ENCODE data around the gene DTWD1. TPM values are rescaled to one million over a fixed set of nuclear protein-coding genes. Genes with fewer than 3 reads are reported as not detected.

The DTWD1 gene
- total RNA-seq, 1 donor from 2014 or later = 25.8 TPM

DNA sequence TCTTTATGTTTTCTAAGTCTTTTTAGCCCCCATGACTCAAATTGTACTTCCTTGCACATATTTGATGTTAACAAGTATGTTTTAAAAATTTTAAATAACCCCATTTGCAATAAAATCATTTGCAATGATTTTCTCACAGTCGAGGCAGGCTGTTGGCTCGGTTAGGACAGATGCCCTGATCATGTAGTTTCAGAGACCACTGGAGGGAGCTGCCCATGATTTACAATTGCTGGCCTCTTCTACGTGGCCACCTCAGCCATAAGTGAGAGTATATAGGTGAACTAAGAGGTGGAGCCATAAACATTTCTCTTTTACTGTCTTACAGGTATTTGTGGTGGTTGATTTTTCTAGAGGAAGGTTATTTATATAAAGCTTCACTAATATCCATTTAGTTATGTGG is 1.7 kb downstream of the DTWD1 start:
- no peak for DNase-seq
- H3K9me3 Mint-ChIP-seq = no peaks in the 10 kb centered on the region
- intact Hi-C loops (cut with micrococcal nuclease) = loop anchor here (5.0 to 10.0 kb wide), 9 partner anchors 335 to 1290 kb away; partner anchors contain the start of genes AP4E1, DUT, GABPB1 and GALK2
- no peaks in the 10 kb centered on the region for H3K27me3 Mint-ChIP-seq
- peaks cover 38% of the 10 kb centered on the region for H3K4me1 Mint-ChIP-seq
- no peak overlapping the region for H3K27ac Mint-ChIP-seq
- peaks cover 28% of the 10 kb centered on the region for H3K36me3 Mint-ChIP-seq (ENCODE audit: low read depth)
- peak overlapping the region; percentile 97 for H3K4me3 Mint-ChIP-seq

DNA sequence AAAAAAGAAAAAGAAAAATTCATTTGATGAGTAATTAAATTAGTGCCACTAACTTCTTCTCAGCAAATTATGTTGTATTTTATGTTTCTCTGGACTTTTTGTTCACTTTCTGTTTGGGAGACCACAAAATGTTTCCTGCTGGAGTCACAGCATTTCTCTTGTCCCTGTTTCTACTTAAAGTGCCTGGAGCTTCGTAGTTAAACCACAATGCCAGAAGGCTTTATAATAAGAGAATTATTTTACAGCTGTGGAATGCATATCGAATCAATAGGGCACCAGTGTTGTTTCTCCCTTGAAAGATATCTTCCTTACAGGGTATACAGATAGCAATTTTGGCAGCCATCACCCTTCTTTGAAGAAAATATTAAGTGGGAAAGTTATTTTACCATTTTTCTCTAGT is 3.2 kb downstream of the DTWD1 start:
- Mint-ChIP-seq H3K27me3 (no peaks in the 10 kb centered on the region), H3K4me1 (peaks cover 35% of the 10 kb centered on the region), H3K9me3 (no peaks in the 10 kb centered on the region), H3K4me3 (peak overlapping the region; percentile 59), H3K27ac (peak overlapping the region; percentile 34), H3K36me3 (ENCODE audit: low read depth) (peaks cover 31% of the 10 kb centered on the region)
- intact Hi-C loops (cut with micrococcal nuclease) = loop anchor here (5.0 to 10.0 kb wide), 9 partner anchors 337 to 1292 kb away; partner anchors contain the start of genes AP4E1, DUT, GABPB1 and GALK2
- no peak for DNase-seq

DNA sequence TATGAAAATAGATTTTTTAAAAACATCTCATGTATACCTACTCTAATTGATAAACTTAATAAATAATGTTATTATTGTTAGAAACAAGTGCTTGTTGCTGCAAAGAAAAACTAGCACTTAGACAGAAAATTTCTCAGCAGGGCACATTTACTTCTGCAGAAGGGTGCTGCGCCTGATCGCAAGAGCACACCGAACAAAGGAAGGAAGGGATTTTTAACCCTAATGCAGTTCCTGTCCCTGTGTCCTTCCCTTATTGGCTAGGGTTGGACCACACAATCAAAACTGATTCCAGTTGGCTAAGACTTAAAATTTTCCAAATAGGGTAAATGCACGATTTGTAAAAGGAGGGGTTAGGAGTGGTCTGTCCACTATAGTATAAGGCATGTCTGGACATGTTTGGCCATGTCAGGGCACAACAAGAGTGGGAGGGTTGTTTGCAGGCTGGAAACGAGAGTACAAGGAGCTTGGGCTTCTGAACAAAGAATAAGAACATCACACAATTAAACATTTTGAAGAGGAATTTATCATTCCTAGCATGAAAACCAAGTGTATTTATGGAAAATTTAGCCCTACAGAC is 4.7 kb downstream of the DTWD1 start:
- Mint-ChIP-seq H3K27me3 (no peaks in the 10 kb centered on the region), H3K9me3 (no peaks in the 10 kb centered on the region), H3K36me3 (ENCODE audit: low read depth) (peaks cover 34% of the 10 kb centered on the region), H3K4me1 (peaks cover 28% of the 10 kb centered on the region), H3K4me3 (no peak overlapping the region), H3K27ac (no peak overlapping the region)
- intact Hi-C loops (cut with micrococcal nuclease) = loop anchor here (10.0 kb wide), 1 partner anchor 1139 kb away; the partner anchor contains the start of gene SPPL2A
- no peak for DNase-seq

DNA sequence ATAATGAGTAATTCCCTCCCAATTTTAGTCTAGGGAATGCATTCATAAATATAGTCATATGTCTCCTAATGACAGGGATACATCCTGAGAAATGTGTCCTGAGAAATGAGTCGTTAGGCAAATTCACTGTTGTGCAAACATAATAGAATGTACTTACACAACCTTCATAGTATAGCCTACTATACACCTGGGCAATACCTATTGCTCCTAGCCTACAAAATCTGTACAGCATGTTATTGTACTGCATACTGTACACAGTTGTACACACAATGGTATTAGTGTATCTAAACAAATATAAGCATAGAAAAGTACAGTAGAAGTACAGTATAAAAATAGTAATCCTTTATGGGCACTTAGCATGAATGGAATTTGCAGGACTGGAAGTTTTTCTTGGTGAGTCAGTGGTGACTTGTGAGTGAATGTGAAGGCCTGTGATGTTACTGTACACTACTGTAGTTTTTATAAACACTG is 6.6 kb downstream of the DTWD1 start:
- Mint-ChIP-seq H3K27ac (no peak overlapping the region), H3K4me1 (peaks cover 18% of the 10 kb centered on the region), H3K36me3 (ENCODE audit: low read depth) (peaks cover 32% of the 10 kb centered on the region), H3K9me3 (no peaks in the 10 kb centered on the region), H3K27me3 (no peaks in the 10 kb centered on the region), H3K4me3 (no peak overlapping the region)
- intact Hi-C loops (cut with micrococcal nuclease) = loop anchor here (10.0 kb wide), 1 partner anchor 1137 kb away; the partner anchor contains the start of gene SPPL2A
- DNase-seq = no peak

GRCh38 chr15:49628379-49628778 is 7.5 kb downstream of the DTWD1 start:
- Mint-ChIP-seq H3K36me3 (ENCODE audit: low read depth) (peaks cover 32% of the 10 kb centered on the region), H3K27ac (no peak overlapping the region), H3K4me3 (no peak overlapping the region), H3K4me1 (peaks cover 9% of the 10 kb centered on the region), H3K27me3 (no peaks in the 10 kb centered on the region), H3K9me3 (no peaks in the 10 kb centered on the region)
- intact Hi-C loops (cut with micrococcal nuclease) = loop anchor here (10.0 kb wide), 1 partner anchor 1136 kb away; the partner anchor contains the start of gene SPPL2A
- DNase-seq = no peak

GRCh38 chr15:49637857-49638256 is 17.0 kb downstream of the DTWD1 start:
- Mint-ChIP-seq H3K4me3 (no peak overlapping the region), H3K36me3 (ENCODE audit: low read depth) (peaks cover 26% of the 10 kb centered on the region), H3K27ac (no peak overlapping the region), H3K4me1 (no peaks in the 10 kb centered on the region), H3K27me3 (no peaks in the 10 kb centered on the region), H3K9me3 (no peaks in the 10 kb centered on the region)
- no peak for DNase-seq
- intact Hi-C loops (cut with micrococcal nuclease) = no loop called here

GRCh38 chr15:49644364-49644794 is 23.5 kb downstream of the DTWD1 start:
- intact Hi-C loops (cut with micrococcal nuclease) = no loop called here
- no peaks in the 10 kb centered on the region for H3K9me3 Mint-ChIP-seq
- H3K4me1 Mint-ChIP-seq = no peaks in the 10 kb centered on the region

DNA sequence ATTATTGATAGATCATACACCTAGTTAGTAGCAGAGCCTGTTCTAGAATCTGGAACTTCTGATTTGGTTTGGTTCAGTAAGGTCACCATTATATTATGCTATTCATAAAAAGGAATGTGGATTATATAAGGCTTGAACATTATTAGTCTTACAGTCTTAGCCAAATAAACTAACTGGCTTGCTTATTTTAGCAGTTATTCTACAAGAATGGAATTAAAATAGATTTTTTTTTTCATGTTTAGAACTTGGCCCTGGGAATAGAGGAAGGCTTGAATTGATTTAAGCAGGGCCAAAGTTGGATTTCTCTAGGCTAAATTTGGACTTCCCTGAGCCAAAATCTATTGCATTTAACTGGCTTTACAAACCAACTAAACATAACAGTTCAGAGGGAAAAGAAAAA is 24.4 kb downstream of the DTWD1 start:
- DNase-seq = no peak
- H3K27me3 Mint-ChIP-seq = no peaks in the 10 kb centered on the region
- peaks cover 19% of the 10 kb centered on the region for H3K36me3 Mint-ChIP-seq (ENCODE audit: low read depth)
- intact Hi-C loops (cut with micrococcal nuclease) = no loop called here
- no peaks in the 10 kb centered on the region for H3K9me3 Mint-ChIP-seq
- no peak overlapping the region for H3K4me3 Mint-ChIP-seq
- H3K4me1 Mint-ChIP-seq = no peaks in the 10 kb centered on the region
- H3K27ac Mint-ChIP-seq = no peak overlapping the region

More at GRCh38 chr15:49644364-49644794, 23.5 kb downstream of the DTWD1 start:
- H3K27me3 Mint-ChIP-seq = no peaks in the 10 kb centered on the region
- no peak overlapping the region for H3K4me3 Mint-ChIP-seq
- no peak overlapping the region for H3K27ac Mint-ChIP-seq
- peaks cover 19% of the 10 kb centered on the region for H3K36me3 Mint-ChIP-seq (ENCODE audit: low read depth)
- DNase-seq = no peak

DNA sequence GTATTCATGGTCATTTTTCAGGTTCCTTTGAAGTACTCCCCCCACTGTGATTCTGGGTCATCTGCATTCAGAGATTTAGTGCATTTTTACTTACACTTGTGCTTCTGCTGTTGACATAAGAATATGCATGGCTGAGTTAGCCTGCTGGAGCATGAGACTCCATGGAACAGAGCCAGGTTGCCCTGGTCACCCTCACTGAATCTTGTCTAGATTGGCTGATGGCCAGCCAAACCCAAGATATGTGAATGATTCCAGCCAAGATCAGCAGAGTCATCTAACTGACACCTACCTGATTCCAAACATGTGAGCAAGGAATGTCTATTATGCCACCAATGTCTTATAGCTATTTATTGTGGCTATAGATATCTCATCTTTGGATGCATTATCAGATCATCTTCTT is 25.1 kb downstream of the DTWD1 start:
- Mint-ChIP-seq H3K27me3 (no peaks in the 10 kb centered on the region), H3K4me1 (no peaks in the 10 kb centered on the region), H3K4me3 (no peak overlapping the region), H3K9me3 (peaks cover 4% of the 10 kb centered on the region), H3K36me3 (ENCODE audit: low read depth) (peaks cover 19% of the 10 kb centered on the region), H3K27ac (no peak overlapping the region)
- no peak for DNase-seq
- intact Hi-C loops (cut with micrococcal nuclease) = no loop called here

DNA sequence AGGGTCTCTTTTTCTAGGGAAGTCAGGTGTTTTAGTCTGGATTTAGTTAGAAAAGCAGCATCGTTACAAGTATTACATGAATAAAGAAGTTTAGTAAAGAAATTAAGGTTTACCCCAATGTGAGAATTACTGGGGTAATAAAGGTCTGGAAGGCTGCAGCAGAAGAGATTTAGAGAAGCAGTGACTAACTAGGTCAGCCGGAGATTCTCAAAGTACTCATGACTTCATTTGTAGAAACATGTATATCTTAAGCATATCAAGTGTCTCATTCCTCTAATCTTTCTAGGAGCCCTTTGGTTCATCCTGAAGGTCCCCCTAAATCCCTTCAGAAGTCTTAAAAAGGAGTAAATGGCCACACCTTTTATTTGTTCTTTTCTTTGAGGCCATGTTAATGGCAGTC is 26.0 kb downstream of the DTWD1 start:
- Mint-ChIP-seq H3K4me1 (no peaks in the 10 kb centered on the region), H3K27me3 (no peaks in the 10 kb centered on the region)
- intact Hi-C loops (cut with micrococcal nuclease) = no loop called here

DNA sequence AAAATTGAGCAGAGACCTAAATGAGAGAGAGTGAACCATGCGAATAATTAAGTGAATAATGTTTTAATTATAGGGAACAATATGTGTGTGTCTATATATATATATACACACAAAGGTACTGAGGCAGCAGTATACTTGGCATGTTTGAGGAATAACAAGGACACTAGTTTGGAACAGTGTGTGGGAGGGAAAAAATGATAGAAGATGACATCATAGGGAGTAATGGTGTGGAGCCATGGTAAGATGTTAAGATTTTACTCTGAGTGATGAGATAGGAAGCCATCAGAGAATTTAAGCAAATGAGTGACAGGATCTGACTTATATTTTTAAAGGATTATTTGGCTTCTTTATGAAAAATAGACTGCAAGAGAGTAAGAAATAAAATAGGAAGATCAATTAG is 29.1 kb downstream of the DTWD1 start:
- no peak for DNase-seq
- Mint-ChIP-seq H3K27ac (no peak overlapping the region), H3K36me3 (ENCODE audit: low read depth) (peaks cover 5% of the 10 kb centered on the region), H3K9me3 (peaks cover 26% of the 10 kb centered on the region), H3K4me3 (no peak overlapping the region), H3K27me3 (no peaks in the 10 kb centered on the region), H3K4me1 (no peaks in the 10 kb centered on the region)
- intact Hi-C loops (cut with micrococcal nuclease) = no loop called here

More for the DNA sequence above, 26.0 kb downstream of the DTWD1 start:
- Mint-ChIP-seq H3K36me3 (ENCODE audit: low read depth) (peaks cover 17% of the 10 kb centered on the region), H3K9me3 (peaks cover 9% of the 10 kb centered on the region), H3K4me3 (no peak overlapping the region), H3K27ac (no peak overlapping the region)
- DNase-seq = no peak

DNA sequence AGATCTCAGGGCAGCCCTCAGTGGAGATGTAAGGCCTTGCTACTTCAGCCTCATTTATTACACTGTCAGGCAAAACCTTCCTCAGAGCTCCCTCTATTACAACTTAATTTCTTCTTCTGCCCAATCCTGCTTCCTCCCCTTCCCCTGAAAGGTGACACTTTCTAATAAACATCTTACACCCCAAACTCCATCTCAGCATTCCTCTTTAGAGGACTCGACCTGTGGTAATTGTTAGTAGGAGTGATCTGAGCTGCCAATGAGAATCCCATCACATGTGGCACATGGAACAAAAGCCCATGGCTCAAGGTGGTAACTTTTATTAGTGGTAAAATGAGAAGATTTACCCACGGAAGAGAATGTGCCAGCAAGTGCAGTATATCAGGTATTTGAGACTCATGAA is 29.8 kb downstream of the DTWD1 start:
- H3K4me1 Mint-ChIP-seq = no peaks in the 10 kb centered on the region
- peaks cover 5% of the 10 kb centered on the region for H3K36me3 Mint-ChIP-seq (ENCODE audit: low read depth)
- no peak overlapping the region for H3K27ac Mint-ChIP-seq
- no peak for DNase-seq
- no peaks in the 10 kb centered on the region for H3K27me3 Mint-ChIP-seq
- intact Hi-C loops (cut with micrococcal nuclease) = no loop called here
- H3K4me3 Mint-ChIP-seq = no peak overlapping the region
- H3K9me3 Mint-ChIP-seq = peaks cover 26% of the 10 kb centered on the region

GRCh38 chr15:49652922-49653321 is 32.1 kb downstream of the DTWD1 start:
- intact Hi-C loops (cut with micrococcal nuclease) = no loop called here
- H3K4me1 Mint-ChIP-seq = no peaks in the 10 kb centered on the region
- H3K9me3 Mint-ChIP-seq = peaks cover 26% of the 10 kb centered on the region
- no peak for DNase-seq
- H3K27ac Mint-ChIP-seq = no peak overlapping the region
- no peak overlapping the region for H3K4me3 Mint-ChIP-seq
- no peaks in the 10 kb centered on the region for H3K36me3 Mint-ChIP-seq (ENCODE audit: low read depth)
- no peaks in the 10 kb centered on the region for H3K27me3 Mint-ChIP-seq

GRCh38 chr15:49656734-49657133 is 35.9 kb downstream of the DTWD1 start:
- Mint-ChIP-seq H3K36me3 (ENCODE audit: low read depth) (no peaks in the 10 kb centered on the region), H3K4me3 (no peak overlapping the region), H3K4me1 (no peaks in the 10 kb centered on the region), H3K9me3 (peaks cover 18% of the 10 kb centered on the region), H3K27ac (no peak overlapping the region), H3K27me3 (peaks cover 14% of the 10 kb centered on the region)
- intact Hi-C loops (cut with micrococcal nuclease) = no loop called here
- DNase-seq = no peak

GRCh38 chr15:49664716-49665115 is 43.9 kb downstream of the DTWD1 start:
- intact Hi-C loops (cut with micrococcal nuclease) = no loop called here
- H3K4me3 Mint-ChIP-seq = no peak overlapping the region

More at GRCh38 chr15:49664716-49665115, 43.9 kb downstream of the DTWD1 start:
- DNase-seq = no peak
- H3K27ac Mint-ChIP-seq = no peak overlapping the region
- H3K9me3 Mint-ChIP-seq = no peaks in the 10 kb centered on the region
- peaks cover 23% of the 10 kb centered on the region for H3K27me3 Mint-ChIP-seq
- no peaks in the 10 kb centered on the region for H3K4me1 Mint-ChIP-seq
- H3K36me3 Mint-ChIP-seq (ENCODE audit: low read depth) = no peaks in the 10 kb centered on the region
